HEK293 (cell line): ENCODE results near the gene KIZ.

Source experiments
- GLI4 ChIP-seq: fragments of 450-650 bp; formaldehyde crosslinking; IDR thresholded peaks from 2 replicates; pipeline ENCODE4 v1.5.1; 2016; ENCODE audit warnings: missing biosample characterization, missing genetic modification characterization
- GLIS2 ChIP-seq: fragments of 450-650 bp; formaldehyde crosslinking; IDR thresholded peaks from 2 replicates; pipeline ENCODE4 v1.5.1; 2016; ENCODE audit warnings: missing biosample characterization, missing genetic modification characterization
- PRDM1 ChIP-seq: fragments of 450-650 bp; formaldehyde crosslinking; IDR thresholded peaks from 2 replicates; pipeline ENCODE4; 2016; ENCODE audit warnings: missing biosample characterization, missing genetic modification characterization
- SETDB1 ChIP-seq: IDR thresholded peaks from one replicate; pipeline ENCODE4 v1.6.1; 2017; ENCODE audit warnings: mild to moderate bottlenecking, low read length, moderate library complexity, mixed read lengths; ENCODE audit not compliant: insufficient read length
- TSHZ1 ChIP-seq: fragments of 450-650 bp; formaldehyde crosslinking; IDR thresholded peaks from 2 replicates; pipeline ENCODE4 v1.5.1; 2016; ENCODE audit warnings: missing biosample characterization, missing genetic modification characterization, borderline replicate concordance
- YY1 ChIP-seq: fragments of 450-650 bp; formaldehyde crosslinking; IDR thresholded peaks from 2 replicates; pipeline ENCODE4 v1.5.1; 2018; ENCODE audit warnings: missing biosample characterization, missing genetic modification characterization
- ZBTB10 ChIP-seq: fragments of 450-650 bp; formaldehyde crosslinking; IDR thresholded peaks from 2 replicates; pipeline ENCODE4 v1.5.1; 2016; ENCODE audit warnings: missing biosample characterization, missing genetic modification characterization
- ZNF112 ChIP-seq: fragments of 450-650 bp; formaldehyde crosslinking; IDR thresholded peaks from 2 replicates; pipeline ENCODE4 v1.5.0; 2017; ENCODE audit warnings: missing biosample characterization, missing genetic modification characterization
- ZNF132 ChIP-seq: fragments of 450-650 bp; formaldehyde crosslinking; IDR thresholded peaks from 2 replicates; pipeline ENCODE4 v1.5.1; 2017; ENCODE audit warnings: missing biosample characterization, missing genetic modification characterization, borderline replicate concordance
- ZNF148 ChIP-seq: fragments of 450-650 bp; formaldehyde crosslinking; IDR thresholded peaks from 2 replicates; pipeline ENCODE4 v1.5.0; 2017; ENCODE audit warnings: missing biosample characterization, missing genetic modification characterization, borderline replicate concordance
- ZNF175 ChIP-seq: fragments of 450-650 bp; formaldehyde crosslinking; IDR thresholded peaks from 2 replicates; pipeline ENCODE4 v1.5.1; 2016; ENCODE audit warnings: missing biosample characterization, missing genetic modification characterization
- ZNF211 ChIP-seq: fragments of 450-650 bp; formaldehyde crosslinking; IDR thresholded peaks from 2 replicates; pipeline ENCODE4 v1.5.1; 2016; ENCODE audit warnings: low read depth, missing biosample characterization, missing genetic modification characterization
- ZNF223 ChIP-seq: fragments of 450-650 bp; formaldehyde crosslinking; IDR thresholded peaks from 2 replicates; pipeline ENCODE4 v1.5.1; 2016; ENCODE audit warnings: missing biosample characterization, missing genetic modification characterization
- ZNF24 ChIP-seq: fragments of 450-650 bp; formaldehyde crosslinking; IDR thresholded peaks from 2 replicates; pipeline ENCODE4 v1.5.1; 2016; ENCODE audit warnings: missing biosample characterization, missing genetic modification characterization
- ZNF248 ChIP-seq: fragments of 450-650 bp; formaldehyde crosslinking; IDR thresholded peaks from 2 replicates; pipeline ENCODE4 v1.5.1; 2017; ENCODE audit warnings: missing biosample characterization, missing genetic modification characterization
- ZNF26 ChIP-seq: fragments of 450-650 bp; formaldehyde crosslinking; IDR thresholded peaks from 2 replicates; pipeline ENCODE4 v1.5.1; 2016; ENCODE audit warnings: missing biosample characterization, missing genetic modification characterization
- ZNF274 ChIP-seq, 2 experiments: fragments of 200-500 bp in 1 of 2; fragments of 450-650 bp in 1 of 2; sonication (Bioruptor generic) in 1 of 2; formaldehyde crosslinking in 1 of 2; IDR thresholded peaks; 2 replicates each; pipeline versions ENCODE4 v1.5.1 to v1.6.1; 2014 to 2016; ENCODE audit warnings: borderline replicate concordance in 1 of 2, inconsistent platforms in 1 of 2, low read length in 1 of 2, missing biosample characterization in 1 of 2, missing genetic modification characterization in 1 of 2
- ZNF391 ChIP-seq: fragments of 450-650 bp; formaldehyde crosslinking; IDR thresholded peaks from 2 replicates; pipeline ENCODE4 v1.5.1; 2016; ENCODE audit warnings: low read depth, missing biosample characterization, missing genetic modification characterization, borderline replicate concordance
- ZNF394 ChIP-seq: fragments of 450-650 bp; formaldehyde crosslinking; IDR thresholded peaks from 2 replicates; pipeline ENCODE4 v1.5.1; 2016; ENCODE audit warnings: missing biosample characterization, missing genetic modification characterization, mild to moderate bottlenecking, moderate library complexity, borderline replicate concordance
- ZNF600 ChIP-seq: fragments of 450-650 bp; formaldehyde crosslinking; IDR thresholded peaks from 2 replicates; pipeline ENCODE4 v1.5.1; 2016; ENCODE audit warnings: missing biosample characterization, missing genetic modification characterization
- ZNF624 ChIP-seq: fragments of 450-650 bp; formaldehyde crosslinking; IDR thresholded peaks from 2 replicates; pipeline ENCODE4 v1.5.1; 2017; ENCODE audit warnings: missing biosample characterization, missing genetic modification characterization
- ZNF645 ChIP-seq: fragments of 450-650 bp; formaldehyde crosslinking; IDR thresholded peaks from 2 replicates; pipeline ENCODE4; 2016; ENCODE audit warnings: missing biosample characterization, missing genetic modification characterization
- ZNF664 ChIP-seq: fragments of 450-650 bp; formaldehyde crosslinking; IDR thresholded peaks from 2 replicates; pipeline ENCODE4 v1.5.1; 2016; ENCODE audit warnings: missing biosample characterization, missing genetic modification characterization
- ZNF776 ChIP-seq: fragments of 450-650 bp; formaldehyde crosslinking; IDR thresholded peaks from 2 replicates; pipeline ENCODE4 v1.5.0; 2017; ENCODE audit warnings: missing biosample characterization, missing genetic modification characterization, borderline replicate concordance
- ZNF792 ChIP-seq: fragments of 450-650 bp; formaldehyde crosslinking; IDR thresholded peaks from 2 replicates; pipeline ENCODE4 v1.5.1; 2016; ENCODE audit warnings: missing biosample characterization, missing genetic modification characterization
- ZNF830 ChIP-seq: fragments of 450-650 bp; IDR thresholded peaks from 2 replicates; pipeline ENCODE4 v1.5.0; 2018; ENCODE audit warnings: missing biosample characterization, missing genetic modification characterization, low read depth, mild to moderate bottlenecking, moderate library complexity
- ZSCAN16 ChIP-seq: fragments of 450-650 bp; formaldehyde crosslinking; IDR thresholded peaks from 2 replicates; pipeline ENCODE4 v1.5.1; 2016; ENCODE audit warnings: missing biosample characterization, missing genetic modification characterization

KIZ gene

GRCh38 chr20:21090721-21091120 lies 35.2 kb upstream of the KIZ start (continued):
- no peak; the same call in 1 of the 2 replicates for TF ChIP-seq ZNF24 (tag by site-specific recombination)
- TF ChIP-seq ZNF148 (tag by site-specific recombination) = no peak
- no peak for TF ChIP-seq ZNF248 (tag by site-specific recombination)
- TF ChIP-seq YY1 (tag by site-specific recombination) = no peak
- TF ChIP-seq ZNF394 (tag by site-specific recombination) = 0 out of 2 replicates have a peak, but pooled peaks have one; percentile 25
- no peak for TF ChIP-seq ZNF624 (tag by site-specific recombination)
- TF ChIP-seq ZBTB10 (tag by site-specific recombination) = no peak
- TF ChIP-seq ZNF26 (tag by site-specific recombination) = no peak
- TF ChIP-seq ZNF664 (tag by site-specific recombination) = no peak
- no peak for TF ChIP-seq ZNF211
- TF ChIP-seq ZNF645 (tag by site-specific recombination) = no peak
- TF ChIP-seq ZNF274 (IDR thresholded peaks at IDR 0.05; ENCODE audit: low read length) = no peak
- no peak for TF ChIP-seq ZNF274 (tag by site-specific recombination; IDR thresholded peaks at IDR 0.05; ENCODE audit: borderline replicate concordance)
- no peak for TF ChIP-seq ZNF776 (tag by site-specific recombination)
- no peak for TF ChIP-seq GLIS2 (tag by site-specific recombination)
- no peak for TF ChIP-seq PRDM1
- no peak for TF ChIP-seq TSHZ1 (tag by site-specific recombination)
- no peak for TF ChIP-seq ZNF792 (tag by site-specific recombination)
- no peak for TF ChIP-seq ZNF112 (tag by site-specific recombination)
- no peak for TF ChIP-seq SETDB1
- TF ChIP-seq ZNF600 (tag by site-specific recombination) = 0 out of 2 replicates have a peak, but pooled peaks have one; percentile 4
- no peak for TF ChIP-seq ZNF132 (tag by site-specific recombination)
- TF ChIP-seq ZNF830 = no peak
- TF ChIP-seq GLI4 = no peak
- no peak for TF ChIP-seq ZNF175
- TF ChIP-seq ZNF391 (tag by site-specific recombination) = no peak; the same call in 1 of the 2 replicates
- TF ChIP-seq ZNF223 (tag by site-specific recombination) = no peak
- TF ChIP-seq ZSCAN16 (tag by site-specific recombination) = no peak
